Measurements from ENCODE around the gene PDSS2. TPM values are rescaled to one million over a fixed set of nuclear protein-coding genes. Genes with fewer than 3 reads are reported as not detected.

The PDSS2 gene
- polyA plus RNA-seq, 1 donor (not counting 4 experiments of a cell fraction or from before 2014, with no cell fraction given): 12.5 TPM

- Histone ChIP-seq H3K9me3 (ENCODE audit: control insufficient read depth, low read depth, low read length) (no peaks in the 10 kb centered on the region), H3K4me3 (ENCODE audit: control insufficient read depth in 2 of 3, extremely low read depth in 1 of 3, insufficient read depth in 2 of 3, low read depth in 1 of 3, low read length in 3 of 3) (no peak overlapping the region), H3K27ac (ENCODE audit: control insufficient read depth, insufficient read depth, low read length) (no peak overlapping the region), H3K4me2 (ENCODE audit: control insufficient read depth, extremely low read depth, insufficient read depth, low read depth, low read length) (no peak overlapping the region), H3K9me1 (ENCODE audit: control insufficient read depth, extremely low read depth, insufficient read depth, low read length) (no peaks in the 10 kb centered on the region), H2AFZ (ENCODE audit: control insufficient read depth, low read length) (no peak overlapping the region), H3K9ac (ENCODE audit: control insufficient read depth, extremely low read depth, insufficient read depth, low read length) (no peak overlapping the region), H3K27me3 (ENCODE audit: control insufficient read depth, extremely low read depth, insufficient read depth, low read length) (no peaks in the 10 kb centered on the region), H4K20me1 (ENCODE audit: control insufficient read depth, extremely low read depth, insufficient read depth, low read length) (no peaks in the 10 kb centered on the region), H3K79me2 (ENCODE audit: control insufficient read depth, insufficient read depth, low read length) (no peaks in the 10 kb centered on the region), H3K4me1 (ENCODE audit: control insufficient read depth, extremely low read depth, insufficient read depth, low read length) (no peaks in the 10 kb centered on the region), H3K36me3 (ENCODE audit: control insufficient read depth in 2 of 2, extremely low read depth in 1 of 2, insufficient read depth in 2 of 2, low read length in 2 of 2) (no peaks in the 10 kb centered on the region)
- dilution Hi-C loops (cut with MboI; ENCODE audit: extremely low pct_ligation_motif_present, low sequenced_read_pairs): no loop called here
- no peak for TF ChIP-seq CTCF (optimal IDR thresholded peaks at IDR 0.05 in 1 of 3, IDR thresholded peaks at IDR 0.05 in 1 of 3, conservative IDR thresholded peaks at IDR 0.05 in 1 of 3; ENCODE audit: extremely low read depth in 1 of 3, insufficient read depth in 2 of 3, low read length in 3 of 3)
- no peak for TF ChIP-seq EZH2 (IDR thresholded peaks at IDR 0.05; ENCODE audit: low read length)
- DNase-seq (ENCODE audit: low read depth, low spot score): no peak
- FAIRE-seq: no peak
These were observed 115.0 kb downstream of the PDSS2 start for GRCh38 chr6:107344383-107344782.

DNA sequence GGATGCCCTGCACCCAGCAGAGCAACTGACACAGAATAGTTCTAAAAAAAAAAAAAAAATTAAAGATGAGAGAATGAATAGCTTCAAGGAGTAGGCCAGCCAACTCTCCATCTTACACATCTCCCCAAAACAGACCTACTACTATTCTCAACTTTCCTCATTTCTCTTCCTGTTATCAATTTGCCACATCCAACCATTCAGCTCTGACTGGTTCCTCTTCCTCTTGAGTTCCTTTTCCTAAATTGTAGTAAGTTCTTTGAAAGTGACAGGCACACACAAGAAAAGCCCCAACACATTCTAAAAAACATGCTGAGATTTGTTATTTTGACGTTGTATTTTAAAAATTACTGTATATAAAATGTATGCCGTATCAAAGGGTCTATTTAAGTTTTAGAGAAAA is 117.2 kb downstream of the PDSS2 start:
- Histone ChIP-seq H3K27me3 (ENCODE audit: control insufficient read depth, extremely low read depth, insufficient read depth, low read length) (no peaks in the 10 kb centered on the region), H3K4me3 (ENCODE audit: control insufficient read depth in 2 of 3, extremely low read depth in 1 of 3, insufficient read depth in 2 of 3, low read depth in 1 of 3, low read length in 3 of 3) (no peak overlapping the region), H3K9ac (ENCODE audit: control insufficient read depth, extremely low read depth, insufficient read depth, low read length) (no peak overlapping the region), H3K9me3 (ENCODE audit: control insufficient read depth, low read depth, low read length) (no peaks in the 10 kb centered on the region), H3K27ac (ENCODE audit: control insufficient read depth, insufficient read depth, low read length) (no peak overlapping the region), H3K79me2 (ENCODE audit: control insufficient read depth, insufficient read depth, low read length) (no peaks in the 10 kb centered on the region), H3K4me1 (ENCODE audit: control insufficient read depth, extremely low read depth, insufficient read depth, low read length) (peaks cover under 1% of the 10 kb centered on the region), H3K9me1 (ENCODE audit: control insufficient read depth, extremely low read depth, insufficient read depth, low read length) (no peaks in the 10 kb centered on the region), H4K20me1 (ENCODE audit: control insufficient read depth, extremely low read depth, insufficient read depth, low read length) (no peaks in the 10 kb centered on the region), H3K4me2 (ENCODE audit: control insufficient read depth, extremely low read depth, insufficient read depth, low read depth, low read length) (no peak overlapping the region), H3K36me3 (ENCODE audit: control insufficient read depth in 2 of 2, extremely low read depth in 1 of 2, insufficient read depth in 2 of 2, low read length in 2 of 2) (no peaks in the 10 kb centered on the region), H2AFZ (ENCODE audit: control insufficient read depth, low read length) (no peak overlapping the region)
- dilution Hi-C loops (cut with MboI; ENCODE audit: extremely low pct_ligation_motif_present, low sequenced_read_pairs): no loop called here
- FAIRE-seq: no peak
- TF ChIP-seq EZH2 (IDR thresholded peaks at IDR 0.05; ENCODE audit: low read length) (no peak), CTCF (optimal IDR thresholded peaks at IDR 0.05 in 1 of 3, IDR thresholded peaks at IDR 0.05 in 1 of 3, conservative IDR thresholded peaks at IDR 0.05 in 1 of 3; ENCODE audit: extremely low read depth in 1 of 3, insufficient read depth in 2 of 3, low read length in 3 of 3) (no peak)
- DNase-seq (ENCODE audit: low read depth, low spot score): no peak

Measured in keratinocyte (primary cell).